ENCODE measurements around the gene MAPK12. TPM values are rescaled to one million over a fixed set of nuclear protein-coding genes. Genes with fewer than 3 reads are reported as not detected.

Gene MAPK12
- total and polyA plus RNA-seq, 4 donors = 0.83 to 2.8 (median 1.9) TPM

GRCh38 chr22:50236731-50237409 lies 24.6 kb downstream of the MAPK12 start:
- no peak overlapping the region for H3K4me3 ChIP-seq (ENCODE audit: low read depth in 1 of 3, low read length in 3 of 3)
- DNase-seq (ENCODE audit: low spot score) = no peak
- no peak overlapping the region for H3K9ac ChIP-seq (ENCODE audit: low read depth in 1 of 2, low read length in 2 of 2)
- TF ChIP-seq JUND (IDR thresholded peaks at IDR 0.05) (no peak), FOXA1 (IDR thresholded peaks at IDR 0.05) (no peak), TAF1 (conservative IDR thresholded peaks at IDR 0.05) (no peak), CTCF (IDR thresholded peaks at IDR 0.05; ENCODE audit: low read depth, low read length, missing input control) (peak; percentile 43), REST (IDR thresholded peaks at IDR 0.05) (no peak), EGR1 (IDR thresholded peaks at IDR 0.05; ENCODE audit: low read depth in 2 of 2) (no peak), FOXA2 (IDR thresholded peaks at IDR 0.05) (no peak), MAX (IDR thresholded peaks at IDR 0.05) (no peak), ATF3 (IDR thresholded peaks at IDR 0.05) (no peak), NR2F2 (IDR thresholded peaks at IDR 0.05) (no peak), ZBTB33 (IDR thresholded peaks at IDR 0.05) (no peak), HNF4G (IDR thresholded peaks at IDR 0.05) (no peak), RAD21 (IDR thresholded peaks at IDR 0.05) (peak in 1 of 2 donors; percentile 74), YY1 (IDR thresholded peaks at IDR 0.05) (no peak), SP1 (IDR thresholded peaks at IDR 0.05) (no peak), GABPA (IDR thresholded peaks at IDR 0.05 in 1 of 2, conservative IDR thresholded peaks at IDR 0.05 in 1 of 2) (no peak), RXRA (IDR thresholded peaks at IDR 0.05) (no peak)
- WGBS = 75% methylated on average over 11 of the region's 11 CpGs
- H3K27me3 ChIP-seq (ENCODE audit: control insufficient read depth in 4 of 4, insufficient read depth in 4 of 4, low read length in 3 of 4) = no peaks in the 10 kb centered on the region
- H3K27ac ChIP-seq (ENCODE audit: low read depth in 1 of 2, low read length in 2 of 2) = no peak overlapping the region
- peaks cover 0 to 21% (median 10%) of the 10 kb centered on the region in 4 donors for H3K4me1 ChIP-seq (ENCODE audit: control insufficient read depth in 4 of 4, insufficient read depth in 4 of 4, low read length in 3 of 4)
- peaks cover 2 to 24% (median 12%) of the 10 kb centered on the region in 4 donors for H3K36me3 ChIP-seq (ENCODE audit: control insufficient read depth in 4 of 4, insufficient read depth in 3 of 4, low read depth in 1 of 4, low read length in 3 of 4)
- no peaks in the 10 kb centered on the region for H3K9me3 ChIP-seq (ENCODE audit: control insufficient read depth in 4 of 4, low read length in 3 of 4)

All from liver (tissue), 9 donors.